MM.1S (cell line): ENCODE measurements around the gene S100A6.

ENCODE experiments used
- CTCF ChIP-seq: fragments of 300-600 bp; sonication (generic); IDR thresholded peaks from 2 replicates; pipeline ENCODE4 v1.5.1; 2016; ENCODE audit warnings: antibody characterized with exemption, low read length, mixed read lengths
- EZH2 ChIP-seq: fragments of 300-600 bp; sonication (generic); optimal IDR thresholded peaks from 2 replicates; pipeline ENCODE3; 2017; ENCODE audit warnings: low read depth, mild to moderate bottlenecking, antibody characterized with exemption, low read length, mixed read lengths
- EZH2phosphoT487 ChIP-seq: fragments of 300-600 bp; sonication (generic); IDR thresholded peaks from 2 replicates; pipeline ENCODE4 v1.6.1; 2018; ENCODE audit warnings: antibody characterized with exemption, low read length

GRCh38 chr1:153566414-153567371, 30.9 kb upstream of the S100A6 start:
- no peak for TF ChIP-seq CTCF
- TF ChIP-seq EZH2phosphoT487 = no peak
- no peak for TF ChIP-seq EZH2
